Measurements from ENCODE around the gene DVL2.
A peak's percentile ranks its signal among the peaks of the same experiment; 100 is the strongest.

DVL2 gene

GRCh38 chr17:7218166-7218565, 16.2 kb downstream of the DVL2 start:
- no peak for DNase-seq

- DNase-seq: peak; percentile 60
These were observed 17.0 kb downstream of the DVL2 start for GRCh38 chr17:7217113-7217987.

GRCh38 chr17:7216242-7217112, 17.8 kb downstream of the DVL2 start:
- DNase-seq: no peak

GRCh38 chr17:7215652-7216180, 18.6 kb downstream of the DVL2 start:
- no peak for DNase-seq

GRCh38 chr17:7215136-7215638, 19.1 kb downstream of the DVL2 start:
- DNase-seq: no peak

- peak; percentile 94 for DNase-seq
These were observed 19.8 kb downstream of the DVL2 start for GRCh38 chr17:7214300-7215135.

- peak; percentile 50 for DNase-seq
These were observed 20.4 kb downstream of the DVL2 start for GRCh38 chr17:7213895-7214299.

GRCh38 chr17:7211491-7212273, 22.6 kb downstream of the DVL2 start:
- no peak for DNase-seq

- no peak for DNase-seq
These were observed 25.4 kb downstream of the DVL2 start for GRCh38 chr17:7208754-7209460.

- no peak for DNase-seq
These were observed 26.2 kb downstream of the DVL2 start for GRCh38 chr17:7208027-7208571.

GRCh38 chr17:7207120-7208001, 27.0 kb downstream of the DVL2 start:
- DNase-seq: no peak

- DNase-seq: no peak
These were observed 28.8 kb downstream of the DVL2 start for GRCh38 chr17:7205561-7205960.

- DNase-seq: peak; percentile 81
These were observed 29.4 kb downstream of the DVL2 start for GRCh38 chr17:7204828-7205461.

- no peak for DNase-seq
These were observed 30.0 kb downstream of the DVL2 start for GRCh38 chr17:7204336-7204735.

- no peak for DNase-seq
These were observed 30.9 kb downstream of the DVL2 start for GRCh38 chr17:7203391-7203790.

GRCh38 chr17:7196651-7197401, 37.5 kb downstream of the DVL2 start:
- DNase-seq: no peak

- DNase-seq: no peak
These were observed 38.3 kb downstream of the DVL2 start for GRCh38 chr17:7195971-7196370.

- DNase-seq: no peak
These were observed 41.9 kb downstream of the DVL2 start for GRCh38 chr17:7192271-7192937.

Measured in suppressor macrophage treated with lipopolysaccharide for 4 hours (primary cell).